Heart right ventricle (tissue), 16 donors: Measurements from ENCODE around the gene AGAP2. TPM values are rescaled to one million over a fixed set of nuclear protein-coding genes. Genes with fewer than 3 reads are reported as not detected.
A peak's percentile ranks its signal among the peaks of the same experiment; 100 is the strongest.

Experiments
- ATAC-seq, 8 donors: fragments of 200-7000 bp; cut with Tn5 transposase; one replicate each; pipeline ENCODE4 v1.9.1; 2020; ENCODE audit warnings: mild to moderate bottlenecking in 8 of 8, moderate library complexity in 8 of 8, moderate number of reproducible peaks in 1 of 8
- DNase-seq, 2 donors: peaks; one replicate each; pipeline ENCODE4 v3.0.0-alpha.2; 2020
- H3K27ac ChIP-seq, 10 donors: fragments of 200-600 bp; sonication (generic) in 2 of 10; one replicate each; pipeline versions ENCODE4 v1.5.0 to v1.8.0; 2020 to 2022; ENCODE audit warnings: mild to moderate bottlenecking in 3 of 10
- H3K27me3 ChIP-seq, 7 donors: fragments of 200-600 bp; one replicate each; pipeline ENCODE4 v1.8.0; 2021 to 2022; ENCODE audit warnings: mild to moderate bottlenecking in 2 of 7
- H3K36me3 ChIP-seq, 9 donors: fragments of 200-600 bp; sonication (generic) in 1 of 9; one replicate each; pipeline versions ENCODE4 v1.5.0 to v1.8.0; 2020 to 2022; ENCODE audit warnings: mild to moderate bottlenecking in 2 of 9
- H3K4me1 ChIP-seq, 9 donors: fragments of 200-600 bp; sonication (generic) in 1 of 9; one replicate each; pipeline versions ENCODE4 v1.5.0 to v1.8.0; 2020 to 2022; ENCODE audit warnings: mild to moderate bottlenecking in 4 of 9
- H3K4me3 ChIP-seq, 10 donors: fragments of 200-600 bp; sonication (generic) in 2 of 10; one replicate each; pipeline versions ENCODE4 v1.5.0 to v1.8.0; 2020 to 2022; ENCODE audit warnings: mild to moderate bottlenecking in 7 of 10, moderate library complexity in 2 of 10
- H3K9me3 ChIP-seq, 11 donors: fragments of 200-600 bp in 10 of 11; sonication (generic) in 2 of 11; one replicate each; pipeline versions ENCODE4 v1.5.0 to v1.8.0; 2013 to 2022; ENCODE audit warnings: mild to moderate bottlenecking in 2 of 11, control low read depth in 1 of 11, moderate library complexity in 1 of 11
- CTCF ChIP-seq, 9 donors: fragments of 200-600 bp; sonication (generic) in 2 of 9; IDR thresholded peaks; one replicate each; pipeline versions ENCODE4 v1.5.0 to v1.8.0; 2021 to 2022; ENCODE audit warnings: antibody characterized with exemption in 9 of 9, mild to moderate bottlenecking in 5 of 9, moderate library complexity in 1 of 9
- WGBS, 2 donors: extraction: QIAGEN DNeasy Blood & Tissue Kit; methylation state at CpG; one replicate each; pipeline ENCODE4 v1.1.7; 2013; ENCODE audit warnings: inconsistent platforms in 1 of 2; 5-methylcytosine and 5-hydroxymethylcytosine counted together
- intact Hi-C, 10 donors: fragments of 100-400 bp; cut with DNase I; formaldehyde crosslinking; loops; one replicate each; pipeline versions ENCODE4 v1.11.1 to v1.14.2; 2022
- polyA plus RNA-seq, 2 donors: library from polyadenylated mRNA; stranded (reverse); fragments of 200-250 nt; gene quantifications; one replicate each; pipeline ENCODE4 v1.2.3, GENCODE V29; 2013
- total RNA-seq, 10 donors: library from RNA; stranded (reverse); fragmentation: NEBNext Ultra II Directional in 3 of 10; extraction: Animal tissue kit (Norgen Biotek cat#: 25700) in 3 of 10; gene quantifications; one replicate each; pipeline versions ENCODE4 v1.2.1 to v1.2.4, GENCODE V29; 2021 to 2023
- donor health status: Arrhythmogenic right ventricular cardiomyopathy.
- donor health status: ischemic (EF 13 %, LVEDD 7.1; RV severe dilation, severe dysfunction).
- donor health status: healthy with polysubstance abuse.
- donor health status: DM: no; HTN: yes; CAD: no.
- donor health status: DM: no; HTN: no; CAD: no.
- donor health status: ischemic (EF 25% LVEDD 6.9; RV normal size, moderate dysfunction).
- donor health status: ischemic (EF 25% LVEDD 5.7; RV mildly dilated, moderate dysfunction).
- donor health status: healthy.
- donor health status: DM: yes; HTN: yes; CAD: no.
- donor health status: Ischemic cardiomyopathy.
- donor health status: ischemic (EF 35%, LVEDD 5.7; RV mildly dilated, moderate dysfunction).
- donor health status: nonischemic (EF 11% LVEDD 7.7; RV severe dilation, severe dysfunction).
- donor health status: DM: yes; HTN: yes; CAD: no.
- donor health status: PGD.
- donor health status: ischemic (EF 29% LVEDD 5.4; RV normal size, mild dysfunction).
- donor health status: nonischemic (EF 23%, LVEDD 6.1; RV moderate dilation, normal function).

AGAP2 gene
- total and polyA plus RNA-seq, 12 donors: 3.4 to 17.3 (median 6.6) TPM

DNA sequence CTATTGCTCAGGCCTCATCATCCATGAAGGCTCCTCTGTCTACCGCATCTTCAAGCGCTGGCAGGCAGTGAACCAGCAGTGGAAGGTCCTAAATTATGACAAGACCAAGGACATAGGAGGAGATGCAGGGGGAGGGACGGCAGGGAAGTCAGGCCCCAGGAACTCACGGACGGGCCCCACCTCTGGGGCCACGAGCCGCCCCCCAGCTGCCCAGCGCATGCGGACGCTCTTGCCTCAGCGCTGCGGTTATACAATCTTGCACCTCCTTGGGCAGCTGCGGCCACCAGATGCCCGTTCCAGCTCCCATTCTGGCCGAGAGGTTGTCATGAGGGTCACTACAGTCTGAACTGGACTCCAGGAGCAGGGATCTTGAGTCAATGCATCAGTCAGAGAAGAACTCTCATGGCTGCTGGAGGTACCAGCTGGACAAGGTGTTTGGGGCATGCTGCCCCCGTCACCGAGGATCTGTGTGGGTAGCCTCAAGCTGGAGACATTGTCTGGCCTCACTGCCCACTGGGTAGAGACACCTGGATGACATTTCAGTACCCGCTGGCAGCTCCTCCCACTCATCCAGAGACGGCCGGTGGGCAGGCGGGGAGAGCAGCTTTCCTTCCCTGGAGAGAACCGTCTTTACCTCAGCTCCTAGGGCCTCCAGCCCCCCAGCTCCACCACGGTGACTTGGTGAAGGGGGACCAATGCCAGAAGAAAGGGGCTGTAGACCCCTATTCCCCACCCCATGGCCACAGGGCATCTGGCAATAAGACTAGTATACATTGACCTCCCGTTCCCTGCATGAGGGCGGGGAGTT is 20.2 kb upstream of the AGAP2 start:
- H3K27me3 ChIP-seq: peaks cover 0 to 17% (median 15%) of the 10 kb centered on the region in 7 donors
- TF ChIP-seq CTCF (IDR thresholded peaks at IDR 0.05): no peak
- 93 to 94% methylated on average over 25 of the region's 25 CpGs for WGBS, 2 donors

GRCh38 chr12:57757771-57758170 is 19.2 kb upstream of the AGAP2 start:
- Histone ChIP-seq H3K36me3 (peaks cover 0 to 23% (median 8%) of the 10 kb centered on the region in 9 donors), H3K4me3 (no peak overlapping the region), H3K9me3 (no peaks in the 10 kb centered on the region), H3K27ac (no peak overlapping the region), H3K4me1 (peaks cover 5 to 34% (median 21%) of the 10 kb centered on the region in 9 donors), H3K27me3 (peaks cover 0 to 7% (median 5%) of the 10 kb centered on the region in 7 donors)
- DNase-seq: no peak
- 93 to 95% methylated on average over 4 of the region's 4 CpGs for whole genome bisulfite sequencing, 2 donors
- no peak for ATAC-seq
- TF ChIP-seq CTCF (IDR thresholded peaks at IDR 0.05): no peak
- intact Hi-C loops: no loop called here

More for the DNA sequence above, 20.2 kb upstream of the AGAP2 start:
- H3K27ac ChIP-seq: no peak overlapping the region
- H3K36me3 ChIP-seq: peaks cover 0 to 23% (median 8%) of the 10 kb centered on the region in 9 donors
- ATAC-seq (no peak), DNase-seq (no peak)
- intact Hi-C loops: no loop called here
- H3K9me3 ChIP-seq: no peaks in the 10 kb centered on the region
- peaks cover 4 to 26% (median 17%) of the 10 kb centered on the region in 9 donors for H3K4me1 ChIP-seq
- no peak overlapping the region for H3K4me3 ChIP-seq

- H3K36me3 ChIP-seq: peaks cover 0 to 23% (median 8%) of the 10 kb centered on the region in 9 donors
- intact Hi-C loops: no loop called here
- DNase-seq (peak in 1 of 2 donors; percentile 47), ATAC-seq (no peak)
- H3K4me1 ChIP-seq: peaks cover 6 to 39% (median 24%) of the 10 kb centered on the region in 9 donors
- H3K27me3 ChIP-seq: no peaks in the 10 kb centered on the region
- TF ChIP-seq CTCF (IDR thresholded peaks at IDR 0.05): peak; percentile 9 to 69 (median 46)
- H3K4me3 ChIP-seq: peak overlapping the region in 6 of 10 donors; percentile 67 to 80 (median 70)
- WGBS, 2 donors: 58 to 69% methylated on average over 22 of the region's 22 CpGs
- no peaks in the 10 kb centered on the region for H3K9me3 ChIP-seq
- H3K27ac ChIP-seq: peak overlapping the region in 3 of 10 donors; percentile 53 to 74 (median 70)
These were observed 18.1 kb upstream of the AGAP2 start for GRCh38 chr12:57756406-57757341.
